GM21717 (cell line): ENCODE data around the gene NAALADL1.
"Not testable (repeated sequence)": the region's sequence is repeated elsewhere in the genome, so short reads cannot be mapped to it uniquely, and the experiment has no call there.

Experiments used
- ATAC-seq: cut with Tn5 transposase; IDR thresholded peaks from one replicate; pipeline ENCODE4 v1.9.1; 2021; ENCODE audit warnings: mild to moderate bottlenecking, moderate library complexity; ENCODE audit not compliant: unreplicated experiment

Gene NAALADL1

GRCh38 chr11:65053827-65054508 is 4.4 kb downstream of the NAALADL1 start:
- no peak for ATAC-seq

- ATAC-seq: no peak
These were observed 6.9 kb downstream of the NAALADL1 start for GRCh38 chr11:65051398-65051858.

- ATAC-seq: no peak
These were observed 10.6 kb downstream of the NAALADL1 start for GRCh38 chr11:65047581-65048422.

GRCh38 chr11:65045728-65046127 is 12.6 kb downstream of the NAALADL1 start:
- no peak for ATAC-seq

- no peak for ATAC-seq
These were observed 13.3 kb downstream of the NAALADL1 start for GRCh38 chr11:65045061-65045460.

GRCh38 chr11:65043881-65044501 is 14.4 kb downstream of the NAALADL1 start:
- no peak for ATAC-seq

GRCh38 chr11:65042891-65043290 is 15.5 kb downstream of the NAALADL1 start:
- ATAC-seq: no peak

- peak; percentile 75 for ATAC-seq
These were observed 17.3 kb downstream of the NAALADL1 start, which contains the start of gene SAC3D1 for GRCh38 chr11:65040847-65041622. Gene SAC3D1, plus strand, starts transcription at chr11:65041210. Its CDS starts 83 bp downstream, at chr11:65041293.

- no peak for ATAC-seq
These were observed 17.9 kb downstream of the NAALADL1 start for GRCh38 chr11:65040520-65040846.

GRCh38 chr11:65036931-65037330 is 21.4 kb downstream of the NAALADL1 start:
- ATAC-seq: no peak

- ATAC-seq: no peak
These were observed 22.8 kb downstream of the NAALADL1 start for GRCh38 chr11:65035579-65035978.

- no peak for ATAC-seq
These were observed 23.9 kb downstream of the NAALADL1 start for GRCh38 chr11:65034423-65034822.

GRCh38 chr11:65032216-65032615 is 26.1 kb downstream of the NAALADL1 start:
- no peak for ATAC-seq

GRCh38 chr11:65027213-65028067 is 30.9 kb downstream of the NAALADL1 start, which contains the start of gene SNX15:
Gene SNX15, plus strand, starts transcription at chr11:65027439. Its CDS starts 99 bp downstream, at chr11:65027538.
- ATAC-seq: peak; percentile 76

- ATAC-seq: no peak
These were observed 31.5 kb downstream of the NAALADL1 start for GRCh38 chr11:65026810-65027209.

- ATAC-seq: not testable (repeated sequence)
These were observed 34.9 kb downstream of the NAALADL1 start for GRCh38 chr11:65023502-65023901.

GRCh38 chr11:65021509-65021908 is 36.8 kb downstream of the NAALADL1 start:
- ATAC-seq: no peak

GRCh38 chr11:65021003-65021402 is 37.4 kb downstream of the NAALADL1 start:
- ATAC-seq: no peak

- ATAC-seq: no peak
These were observed 38.5 kb downstream of the NAALADL1 start for GRCh38 chr11:65019824-65020223.

GRCh38 chr11:65017937-65018336 is 40.4 kb downstream of the NAALADL1 start:
- no peak for ATAC-seq
